IMR-90 (cell line): ENCODE results near the gene CETN2. TPM values are rescaled to one million over a fixed set of nuclear protein-coding genes. Genes with fewer than 3 reads are reported as not detected.

Source experiments
- ATAC-seq: fragments of 200-7000 bp; cut with Tn5 transposase; 2 replicates; pipeline ENCODE4 v1.9.1; 2020; ENCODE audit warnings: low read depth, mild to moderate bottlenecking, moderate library complexity
- BruUV-seq: library from RNA; stranded (reverse); fragments of 400-500 nt; replicated peaks from 2 replicates; lab custom pipeline; 2021; lab: Mats Ljungman, UMichigan
- CTCF ChIA-PET: fragments of 300-600 bp; formaldehyde crosslinking; extraction: SDS; loops from one replicate; lab custom pipeline; 2021; ENCODE audit warnings: antibody characterized with exemption; lab: Yijun Ruan, JAX
- POLR2A ChIA-PET: fragments of 300-600 bp; sonication (Branson Sonifier 250); formaldehyde crosslinking; loops from one replicate; lab custom pipeline; 2022; ENCODE audit warnings: antibody characterized with exemption; ENCODE audit not compliant: unreplicated experiment; lab: Charles Lee
- DNase-seq: peaks from one replicate; pipeline ENCODE4 v3.0.0; 2013
- H2AFZ ChIP-seq: replicated peaks from 2 replicates; pipeline ENCODE3; 2013; ENCODE audit warnings: low read length, mild to moderate bottlenecking; ENCODE audit not compliant: poor library complexity
- H2AK5ac ChIP-seq: 2 replicates; pipeline ENCODE4 v1.6.1; 2013; ENCODE audit warnings: low read depth, low read length, inconsistent platforms
- H2AK9ac ChIP-seq: replicated peaks from 2 replicates; pipeline ENCODE3; 2013; ENCODE audit warnings: mild to moderate bottlenecking, low read depth, low read length, moderate library complexity; ENCODE audit not compliant: poor library complexity
- H2BK120ac ChIP-seq: 2 replicates; pipeline ENCODE4 v1.6.1; 2013; ENCODE audit warnings: low read depth, low read length, inconsistent platforms
- H2BK15ac ChIP-seq: 3 replicates; pipeline ENCODE4 v1.6.1; 2013; ENCODE audit warnings: low read depth, low read length, inconsistent platforms
- H2BK20ac ChIP-seq: 2 replicates; pipeline ENCODE4 v1.6.1; 2013; ENCODE audit warnings: low read depth, mild to moderate bottlenecking, inconsistent platforms, low read length, moderate library complexity
- H2BK5ac ChIP-seq: 2 replicates; pipeline ENCODE4 v1.6.1; 2013; ENCODE audit warnings: mild to moderate bottlenecking, low read depth, low read length, inconsistent platforms; ENCODE audit not compliant: poor library complexity, severe bottlenecking
- H3K14ac ChIP-seq: replicated peaks from 2 replicates; pipeline ENCODE4 v1.6.1; 2013; ENCODE audit warnings: low read depth, low read length, inconsistent platforms
- H3K18ac ChIP-seq: 2 replicates; pipeline ENCODE4 v1.6.1; 2013; ENCODE audit warnings: low read depth, low read length, control low read depth
- H3K23ac ChIP-seq: 2 replicates; pipeline ENCODE4 v1.6.1; 2013; ENCODE audit warnings: low read depth, low read length, inconsistent platforms
- H3K27ac ChIP-seq: 2 replicates; pipeline ENCODE4 v1.5.1; 2013; ENCODE audit warnings: mild to moderate bottlenecking, control low read depth, low read length; ENCODE audit not compliant: insufficient read depth
- H3K27me3 ChIP-seq: 2 replicates; pipeline ENCODE4 v1.6.1; 2013; ENCODE audit warnings: low read length; ENCODE audit not compliant: control insufficient read depth, insufficient read depth
- H3K36me3 ChIP-seq: 2 replicates; pipeline ENCODE4 v1.6.1; 2013; ENCODE audit warnings: low read length, mixed read lengths; ENCODE audit not compliant: control insufficient read depth, insufficient read depth
- H3K4ac ChIP-seq: 2 replicates; pipeline ENCODE4 v1.6.1; 2013; ENCODE audit warnings: low read depth, low read length, inconsistent platforms
- H3K4me1 ChIP-seq: 2 replicates; pipeline ENCODE4 v1.6.1; 2013; ENCODE audit warnings: low read length, mixed read lengths; ENCODE audit not compliant: control insufficient read depth, insufficient read depth
- H3K4me2 ChIP-seq: 2 replicates; pipeline ENCODE4 v1.6.1; 2013; ENCODE audit warnings: low read depth, mild to moderate bottlenecking, control low read depth, low read length, moderate library complexity
- H3K4me3 ChIP-seq: 2 replicates; pipeline ENCODE4 v1.5.1; 2013; ENCODE audit warnings: low read depth, mild to moderate bottlenecking, control low read depth, low read length, moderate library complexity; ENCODE audit not compliant: insufficient read depth
- H3K56ac ChIP-seq: 2 replicates; pipeline ENCODE4 v1.6.1; 2013; ENCODE audit warnings: low read length, inconsistent platforms; ENCODE audit not compliant: insufficient read depth; ENCODE audit errors: extremely low read depth
- H3K79me1 ChIP-seq, 2 experiments: 2 replicates each; pipeline ENCODE4 v1.6.1; 2013; ENCODE audit warnings: low read length in 2 of 2, inconsistent platforms in 1 of 2, low read depth in 1 of 2
- H3K9ac ChIP-seq: 2 replicates; pipeline ENCODE4 v1.6.1; 2013; ENCODE audit warnings: low read depth, low read length, control low read depth
- H3K9me1 ChIP-seq: 2 replicates; pipeline ENCODE4 v1.6.1; 2013; ENCODE audit warnings: low read length, inconsistent platforms; ENCODE audit not compliant: insufficient read depth
- H3K9me3 ChIP-seq: 2 replicates; pipeline ENCODE4 v1.6.1; 2013; ENCODE audit warnings: low read length; ENCODE audit not compliant: control insufficient read depth, insufficient read depth
- H4K20me1 ChIP-seq: 2 replicates; pipeline ENCODE4 v1.6.1; 2013; ENCODE audit warnings: low read length, inconsistent platforms; ENCODE audit not compliant: insufficient read depth
- H4K5ac ChIP-seq: 2 replicates; pipeline ENCODE4 v1.6.1; 2013; ENCODE audit warnings: mild to moderate bottlenecking, low read depth, low read length, control low read depth
- H4K8ac ChIP-seq, 2 experiments: 2 replicates each; pipeline ENCODE4 v1.6.1; 2013; ENCODE audit warnings: low read depth in 2 of 2, low read length in 2 of 2, control low read depth in 1 of 2, inconsistent platforms in 1 of 2
- H4K91ac ChIP-seq: 2 replicates; pipeline ENCODE4 v1.6.1; 2013; ENCODE audit warnings: low read depth, low read length, inconsistent platforms; ENCODE audit not compliant: insufficient read depth
- BHLHE40 ChIP-seq: fragments of 150-350 bp; IDR thresholded peaks from 2 replicates; pipeline ENCODE4 v1.6.1; 2016; ENCODE audit warnings: mild to moderate bottlenecking, low read depth, low read length
- MAFK ChIP-seq: IDR thresholded peaks from 2 replicates; pipeline ENCODE4 v1.6.1; 2012; ENCODE audit warnings: low read depth, low read length, improper control_type of control experiment
- SMC3 ChIP-seq: fragments of 150-350 bp; IDR thresholded peaks from 2 replicates; pipeline ENCODE4 v1.6.1; 2016; ENCODE audit warnings: low read depth, mild to moderate bottlenecking, antibody characterized with exemption, low read length, moderate library complexity
- WGBS, 2 experiments: methylation state at CpG; one replicate each; pipeline versions ENCODE4 v1.1.5 to v1.1.7; 2013; ENCODE audit warnings: missing lambda C conversion rate in 2 of 2; ENCODE audit not compliant: insufficient read length in 1 of 2; ENCODE audit errors: extremely low coverage in 2 of 2; 5-methylcytosine and 5-hydroxymethylcytosine counted together
- dilution Hi-C: fragments of 300-500 bp; cut with HindIII; formaldehyde crosslinking; loops from one replicate; pipeline ENCODE4 v1.14.3; 2018; ENCODE audit warnings: low sequenced_read_pairs; ENCODE audit not compliant: unreplicated experiment
- in situ Hi-C: fragments of 300-500 bp; cut with MboI; formaldehyde crosslinking; loops from 3 replicates; pipeline ENCODE4 v1.14.3; 2019; ENCODE audit warnings: low sequenced_read_pairs, inconsistent platforms, mixed read lengths
- intact Hi-C: fragments of 100-400 bp; cut with micrococcal nuclease; formaldehyde crosslinking; loops from 2 replicates; pipeline ENCODE4 v1.10.0; 2022
- polyA plus RNA-seq, 3 experiments: library from polyadenylated mRNA; depleted of rRNA; stranded (reverse); fragments of >200 nt; gene quantifications; 2 replicates each; pipeline ENCODE4 v1.2.3, GENCODE V29; 2012; ENCODE audit warnings: low replicate concordance in 1 of 3
- total RNA-seq: library from RNA; depleted of rRNA; stranded (reverse); fragments of >200 nt; gene quantifications from 2 replicates; pipeline ENCODE4 v1.2.3, GENCODE V29; 2012

CETN2 gene
- total and polyA plus RNA-seq, 2 of the 4 experiments (the other 2 are of a cell fraction): 15.8 to 34.0 TPM

DNA sequence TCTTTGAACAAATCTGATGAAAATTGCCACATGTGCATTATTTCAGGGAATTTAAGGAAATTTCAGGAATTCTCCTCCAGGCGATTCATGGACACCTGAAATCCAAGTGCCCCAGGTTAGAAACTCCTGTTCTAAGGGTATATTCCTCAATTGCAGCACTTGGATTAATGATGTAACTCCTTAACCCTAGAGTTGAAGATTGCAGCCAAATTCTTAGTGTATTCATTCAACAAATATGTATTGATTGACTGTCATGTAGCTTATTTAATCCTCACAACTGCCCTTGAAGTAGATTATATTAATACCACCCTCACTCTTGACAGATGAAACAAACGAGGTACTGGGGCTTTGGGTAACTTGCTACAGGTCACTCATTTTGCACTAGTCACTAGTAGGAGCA lies 11.3 kb downstream of the CETN2 start:
- 20% methylated on average over 1 of the region's 2 CpGs; no CpG with 5 or more reads in 1 of the 2 experiments for WGBS, 2 experiments
- Histone ChIP-seq H2AK5ac (no peak overlapping the region), H3K27me3 (no peaks in the 10 kb centered on the region), H3K4me2 (no peak overlapping the region), H4K5ac (no peak overlapping the region), H3K23ac (no peak overlapping the region), H3K9me1 (no peaks in the 10 kb centered on the region; the same call in 1 of the 2 replicates), H3K56ac (no peak overlapping the region), H4K8ac (no peak overlapping the region), H3K4ac (0 out of 2 replicates have a peak overlapping the region, but pooled peaks have one; percentile 18), H3K79me1 (no peaks in the 10 kb centered on the region), H3K27ac (no peak overlapping the region), H2AK9ac (no peak overlapping the region), H4K20me1 (no peaks in the 10 kb centered on the region), H3K4me1 (peaks cover 4% of the 10 kb centered on the region; the same call in 1 of the 2 replicates), H3K4me3 (no peak overlapping the region), H2BK15ac (no peak overlapping the region), H3K9ac (no peak overlapping the region), H3K9me3 (no peaks in the 10 kb centered on the region), H2BK20ac (peak overlapping the region; percentile 6; the same call in 1 of the 2 replicates), H4K91ac (no peak overlapping the region), H2BK5ac (peak overlapping the region; percentile 3), H2AFZ (peak overlapping the region; percentile 5), H2BK120ac (peak overlapping the region; percentile 28; the same call in 1 of the 2 replicates), H3K14ac (no peak overlapping the region), H3K36me3 (no peaks in the 10 kb centered on the region), H3K18ac (no peak overlapping the region)
- BruUV-seq: no TSS peak
- in situ Hi-C loops: loop anchor here (25.0 kb wide), 1 partner anchor 1657 kb away; no protein-coding TSS in a partner anchor
- CTCF ChIA-PET: no interaction called here
- POLR2A ChIA-PET: no interaction called here
- DNase-seq (peak; percentile 31), ATAC-seq (no peak)
- intact Hi-C loops: loop anchor here (5.0 kb wide), 1 partner anchor 177 kb away; no protein-coding TSS in a partner anchor
- dilution Hi-C loops: no loop called here
- TF ChIP-seq MAFK: peak; percentile 60
- no peak for TF ChIP-seq BHLHE40
- no peak for TF ChIP-seq SMC3
